ENCODE measurements around the gene LRRC14B. TPM values are rescaled to one million over a fixed set of nuclear protein-coding genes. Genes with fewer than 3 reads are reported as not detected.
"Not testable (repeated sequence)": the region's sequence is repeated elsewhere in the genome, so short reads cannot be mapped to it uniquely, and the experiment has no call there.

LRRC14B gene
- total RNA-seq, 1 donor from 2014 or later = not detected

- Mint-ChIP-seq H3K4me1 (no peaks in the 10 kb centered on the region), H3K27me3 (no peaks in the 10 kb centered on the region), H3K9me3 (no peaks in the 10 kb centered on the region), H3K27ac (no peak overlapping the region), H3K4me3 (no peak overlapping the region), H3K36me3 (ENCODE audit: low read depth) (peaks cover 77% of the 10 kb centered on the region)
- no peak for ATAC-seq (ENCODE audit: low read depth)
- no peak for TF ChIP-seq CTCF (IDR thresholded peaks at IDR 0.05)
- intact Hi-C loops (cut with micrococcal nuclease) = loop anchor here (10.0 kb wide), 1 partner anchor 1360 kb away; no protein-coding TSS in a partner anchor
- ChIA-PET CTCF (no interaction called here), POLR2A (no interaction called here)
- DNase-seq = no peak
Observed at GRCh38 chr5:234450-234849, 43.2 kb downstream of the LRRC14B start.

- CTCF ChIA-PET; ATAC-seq (ENCODE audit: low read depth); POLR2A ChIA-PET; H3K9me3 Mint-ChIP-seq; H3K27ac Mint-ChIP-seq; DNase-seq; H3K27me3 Mint-ChIP-seq; H3K4me3 Mint-ChIP-seq; H3K4me1 Mint-ChIP-seq: not testable (repeated sequence)
- H3K36me3 Mint-ChIP-seq (ENCODE audit: low read depth) = peaks cover 79% of the 10 kb centered on the region
- intact Hi-C loops (cut with micrococcal nuclease) = loop anchor here (10.0 kb wide), 1 partner anchor 1359 kb away; no protein-coding TSS in a partner anchor
Observed at GRCh38 chr5:235527-235926, 44.2 kb downstream of the LRRC14B start.

DNA sequence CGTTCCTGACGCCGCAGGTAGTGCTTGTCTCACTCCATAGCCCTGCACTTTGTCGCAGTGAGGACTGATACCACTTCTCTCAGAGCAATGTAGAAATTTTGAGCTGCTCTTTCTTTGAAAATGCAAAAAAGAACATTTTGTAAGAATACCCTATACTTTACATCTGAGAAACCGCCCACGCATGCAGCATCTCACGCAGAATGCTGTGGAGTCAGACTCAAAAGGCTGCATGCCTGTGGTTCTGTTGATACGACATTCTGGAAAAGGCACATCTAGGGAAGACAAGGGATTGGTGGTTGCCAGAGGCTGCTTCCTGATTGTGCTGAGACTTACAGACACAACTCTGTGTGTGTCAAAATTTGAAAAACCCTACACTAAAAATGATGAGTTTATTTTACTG lies 46.6 kb downstream of the LRRC14B start:
- H3K9me3 Mint-ChIP-seq; H3K4me3 Mint-ChIP-seq; DNase-seq; CTCF ChIA-PET; H3K4me1 Mint-ChIP-seq; H3K27me3 Mint-ChIP-seq; ATAC-seq (ENCODE audit: low read depth); POLR2A ChIA-PET; H3K27ac Mint-ChIP-seq: not testable (repeated sequence)
- peaks cover 79% of the 10 kb centered on the region for H3K36me3 Mint-ChIP-seq (ENCODE audit: low read depth)
- intact Hi-C loops (cut with micrococcal nuclease) = loop anchor here (10.0 kb wide), 1 partner anchor 1357 kb away; no protein-coding TSS in a partner anchor

- POLR2A ChIA-PET; CTCF ChIA-PET; H3K4me3 Mint-ChIP-seq; H3K9me3 Mint-ChIP-seq; ATAC-seq (ENCODE audit: low read depth); intact Hi-C loops (cut with micrococcal nuclease); H3K27me3 Mint-ChIP-seq; DNase-seq; H3K27ac Mint-ChIP-seq; H3K4me1 Mint-ChIP-seq: not testable (repeated sequence)
- peaks cover 71% of the 10 kb centered on the region for H3K36me3 Mint-ChIP-seq (ENCODE audit: low read depth)
Observed at GRCh38 chr5:240550-240949, 49.3 kb downstream of the LRRC14B start.

- CTCF ChIA-PET; DNase-seq; POLR2A ChIA-PET; ATAC-seq (ENCODE audit: low read depth); H3K27ac Mint-ChIP-seq; H3K4me3 Mint-ChIP-seq; H3K4me1 Mint-ChIP-seq; intact Hi-C loops (cut with micrococcal nuclease); H3K27me3 Mint-ChIP-seq; H3K9me3 Mint-ChIP-seq: not testable (repeated sequence)
- peaks cover 71% of the 10 kb centered on the region for H3K36me3 Mint-ChIP-seq (ENCODE audit: low read depth)
Observed at GRCh38 chr5:241045-241669, 49.9 kb downstream of the LRRC14B start.

DNA sequence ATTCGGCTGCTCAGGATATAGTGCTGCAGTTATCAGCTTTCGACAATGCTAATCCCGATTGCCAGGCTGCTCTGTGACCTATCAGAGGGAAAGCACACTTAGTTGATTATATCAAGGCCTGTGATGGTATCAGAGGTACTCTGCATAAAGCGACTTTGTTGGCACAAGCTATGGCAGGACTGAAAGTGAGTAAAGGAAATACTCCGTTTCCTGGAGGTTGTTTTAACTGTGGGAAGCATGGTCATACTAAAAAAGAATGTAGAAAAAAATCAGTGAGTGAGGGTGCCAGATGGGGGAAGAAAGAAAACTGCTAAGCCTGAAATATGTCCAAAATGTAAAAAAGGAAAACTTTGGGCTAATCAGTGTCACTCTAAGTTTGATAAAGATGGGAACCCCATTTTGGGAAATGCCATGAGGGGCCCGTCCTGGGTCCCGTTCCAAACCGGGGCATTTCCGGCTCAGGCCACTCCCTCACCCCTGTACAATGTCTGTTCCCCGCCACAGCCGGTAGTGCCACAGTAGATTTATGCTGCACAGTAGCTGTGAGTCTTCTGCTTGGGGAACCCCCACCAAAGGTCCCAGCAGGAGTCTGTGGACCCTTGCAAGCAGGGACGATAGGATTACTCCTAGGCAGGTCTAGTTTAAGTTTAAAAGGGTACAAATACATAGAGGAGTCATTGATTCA lies 52.5 kb downstream of the LRRC14B start:
- peak overlapping the region; percentile 18 for H3K27ac Mint-ChIP-seq
- ATAC-seq (ENCODE audit: low read depth); POLR2A ChIA-PET; H3K27me3 Mint-ChIP-seq; CTCF ChIA-PET; DNase-seq; H3K4me1 Mint-ChIP-seq; H3K9me3 Mint-ChIP-seq; intact Hi-C loops (cut with micrococcal nuclease); H3K4me3 Mint-ChIP-seq: not testable (repeated sequence)
- peaks cover 78% of the 10 kb centered on the region for H3K36me3 Mint-ChIP-seq (ENCODE audit: low read depth)

GRCh38 chr5:245717-246116 lies 54.4 kb downstream of the LRRC14B start:
- intact Hi-C loops (cut with micrococcal nuclease); H3K4me3 Mint-ChIP-seq; DNase-seq; H3K27ac Mint-ChIP-seq; POLR2A ChIA-PET; CTCF ChIA-PET; ATAC-seq (ENCODE audit: low read depth); H3K27me3 Mint-ChIP-seq; H3K9me3 Mint-ChIP-seq; H3K4me1 Mint-ChIP-seq: not testable (repeated sequence)
- H3K36me3 Mint-ChIP-seq (ENCODE audit: low read depth) = peaks cover 81% of the 10 kb centered on the region

Other genes starting within 250 kb of the LRRC14B start
- not detected in 2 replicates for gene PLEKHG4B, start 99.3 kb upstream of the LRRC14B start, total RNA-seq
- gene CCDC127, start 26.7 kb downstream of the LRRC14B start, total RNA-seq = 5.7 and 6.4 TPM in 2 replicates
- 90.5 and 95.7 TPM in 2 replicates for gene SDHA, start 26.8 kb downstream of the LRRC14B start, total RNA-seq
- gene PDCD6, start 80.2 kb downstream of the LRRC14B start, total RNA-seq = 113 and 116 TPM in 2 replicates
- gene AHRR, start 130.2 kb downstream of the LRRC14B start, total RNA-seq = 5.1 and 6.1 TPM in 2 replicates

Measured in activated B cell treated with CpG ODN at 0.5 μM for 24 hours (primary cell).